CD14-positive monocyte (primary cell): ENCODE data around the gene QPCTL. TPM values are rescaled to one million over a fixed set of nuclear protein-coding genes. Genes with fewer than 3 reads are reported as not detected.

Experiments
- DNase-seq, 3 donors: peaks; one replicate each; pipeline ENCODE4 v3.0.0-alpha.2; 2011 to 2022
- H2AFZ ChIP-seq: 2 replicates; pipeline ENCODE4 v1.6.0; 2012; ENCODE audit warnings: mild to moderate bottlenecking, low read depth, low read length, inconsistent platforms; ENCODE audit not compliant: insufficient read depth, poor library complexity, severe bottlenecking
- H3K27ac ChIP-seq, 2 donors: 1 replicate in 1 of 2; 2 replicates in 1 of 2; pipeline ENCODE4 v1.5.1; 2012 to 2013; ENCODE audit warnings: low read length in 2 of 2, control low read depth in 1 of 2, inconsistent platforms in 1 of 2, low read depth in 1 of 2, mild to moderate bottlenecking in 1 of 2
- H3K27me3 ChIP-seq, 2 donors: one replicate each; pipeline versions ENCODE4 v1.6.0 to v1.6.1; 2011 to 2013; ENCODE audit warnings: low read length in 2 of 2; ENCODE audit not compliant: control insufficient read depth in 2 of 2, insufficient read depth in 2 of 2
- H3K36me3 ChIP-seq, 2 donors: replicated peaks in 1 of 2; 1 replicate in 1 of 2; 2 replicates in 1 of 2; pipeline versions ENCODE4 v1.5.1 to v1.6.1; 2012 to 2013; ENCODE audit warnings: low read length in 2 of 2, control low read depth in 1 of 2, inconsistent platforms in 1 of 2, mild to moderate bottlenecking in 1 of 2; ENCODE audit not compliant: insufficient read depth in 2 of 2, control insufficient read depth in 1 of 2
- H3K4me1 ChIP-seq, 2 donors: 1 replicate in 1 of 2; 2 replicates in 1 of 2; pipeline versions ENCODE4 v1.5.1 to v1.6.1; 2012 to 2013; ENCODE audit warnings: low read length in 2 of 2, control low read depth in 1 of 2, inconsistent platforms in 1 of 2, mild to moderate bottlenecking in 1 of 2, moderate library complexity in 1 of 2; ENCODE audit not compliant: insufficient read depth in 2 of 2, control insufficient read depth in 1 of 2
- H3K4me2 ChIP-seq: replicated peaks from 2 replicates; pipeline ENCODE3; 2012; ENCODE audit warnings: low read length, moderate library complexity, mild to moderate bottlenecking; ENCODE audit not compliant: poor library complexity, severe bottlenecking; ENCODE audit errors: extremely low read depth
- H3K4me3 ChIP-seq, 3 experiments: fragments of 200-600 bp in 1 of 3; sonication (generic) in 1 of 3; replicated peaks in 1 of 3; 1 replicate in 2 of 3; 2 replicates in 1 of 3; pipeline ENCODE4 v1.5.1; 2011 to 2013; ENCODE audit warnings: low read length in 3 of 3, mild to moderate bottlenecking in 3 of 3, control low read depth in 2 of 3, low read depth in 2 of 3, inconsistent platforms in 1 of 3, moderate library complexity in 1 of 3
- H3K79me2 ChIP-seq: 2 replicates; pipeline ENCODE4 v1.6.0; 2012; ENCODE audit warnings: mild to moderate bottlenecking, control low read depth, inconsistent platforms, low read length, moderate library complexity; ENCODE audit not compliant: insufficient read depth
- H3K9ac ChIP-seq: 2 replicates; pipeline ENCODE4 v1.6.0; 2017; ENCODE audit warnings: low read length, mild to moderate bottlenecking; ENCODE audit not compliant: insufficient read depth, poor library complexity, severe bottlenecking
- H3K9me3 ChIP-seq, 2 donors: replicated peaks in 1 of 2; 1 replicate in 1 of 2; 2 replicates in 1 of 2; pipeline versions ENCODE4 v1.5.1 to v1.6.1; 2012 to 2013; ENCODE audit warnings: low read length in 2 of 2, control low read depth in 1 of 2; ENCODE audit not compliant: control insufficient read depth in 1 of 2, insufficient read depth in 1 of 2
- H4K20me1 ChIP-seq: 2 replicates; pipeline ENCODE4 v1.6.0; 2012; ENCODE audit warnings: mild to moderate bottlenecking, low read length, control low read depth, moderate library complexity; ENCODE audit not compliant: insufficient read depth
- H3K27ac Mint-ChIP-seq, 7 donors: one replicate each; pipeline ENCODE4 v1.8.0; 2020; ENCODE audit warnings: mild to moderate bottlenecking in 7 of 7, mixed read lengths in 7 of 7, moderate library complexity in 6 of 7, inconsistent platforms in 2 of 7
- H3K27me3 Mint-ChIP-seq, 3 donors: one replicate each; pipeline ENCODE4 v1.8.0; 2021 to 2022; ENCODE audit warnings: low read depth in 3 of 3, mild to moderate bottlenecking in 3 of 3, mixed read lengths in 3 of 3, moderate library complexity in 3 of 3, inconsistent platforms in 1 of 3
- H3K36me3 Mint-ChIP-seq, 2 donors: one replicate each; pipeline ENCODE4 v1.8.0; 2020; ENCODE audit warnings: mixed read lengths in 2 of 2, inconsistent platforms in 1 of 2, mild to moderate bottlenecking in 1 of 2
- H3K4me1 Mint-ChIP-seq: one replicate; pipeline ENCODE4 v1.8.0; 2020; ENCODE audit warnings: mild to moderate bottlenecking, mixed read lengths
- H3K4me3 Mint-ChIP-seq, 2 donors: one replicate each; pipeline ENCODE4 v1.8.0; 2020; ENCODE audit warnings: mild to moderate bottlenecking in 2 of 2, mixed read lengths in 2 of 2, moderate library complexity in 1 of 2
- H3K9me3 Mint-ChIP-seq, 7 donors: one replicate each; pipeline ENCODE4 v1.8.0; 2020 to 2022; ENCODE audit warnings: mixed read lengths in 7 of 7, mild to moderate bottlenecking in 6 of 7, moderate library complexity in 6 of 7, inconsistent platforms in 2 of 7
- CTCF ChIP-seq: fragments of 200-600 bp; IDR thresholded peaks from one replicate; pipeline ENCODE4 v1.8.0; 2022; ENCODE audit warnings: antibody characterized with exemption, mild to moderate bottlenecking
- WGBS: methylation state at CpG from one replicate; pipeline ENCODE4 v1.1.5; 2013; ENCODE audit warnings: missing lambda C conversion rate; ENCODE audit not compliant: insufficient coverage; 5-methylcytosine and 5-hydroxymethylcytosine counted together
- intact Hi-C, 2 donors: fragments of 100-400 bp; cut with micrococcal nuclease; formaldehyde crosslinking; loops; one replicate each; pipeline versions ENCODE4 v1.15.0 to v1.15.1; 2023
- polyA plus RNA-seq, 3 donors: library from polyadenylated mRNA; depleted of rRNA in 1 of 3; unstranded in 2 of 3; stranded (reverse) in 1 of 3; fragments of 300-500 nt in 2 of 3; fragments of >200 nt in 1 of 3; fragmentation: Illumina TruSeq in 2 of 3; gene quantifications; 1 replicate in 2 of 3; 2 replicates in 1 of 3; pipeline ENCODE4 v1.2.3, GENCODE V29; 2012 to 2021

The QPCTL gene
- polyA plus RNA-seq, 3 donors = 0.46 to 3.0 (median 0.90) TPM

GRCh38 chr19:45710356-45711130 lies 18.1 kb downstream of the QPCTL start:
- Mint-ChIP-seq H3K36me3 (peaks cover 25 to 41% of the 10 kb centered on the region in 2 donors), H3K4me3 (no peak overlapping the region), H3K27me3 (peaks cover 0 to 3% (median 1%) of the 10 kb centered on the region in 3 donors), H3K27ac (peak overlapping the region in 1 of 7 donors; percentile 21), H3K9me3 (no peaks in the 10 kb centered on the region), H3K4me1 (peaks cover 3% of the 10 kb centered on the region)
- WGBS = 86% methylated on average over 1 of the region's 10 CpGs
- Histone ChIP-seq H3K79me2 (peaks cover 26% of the 10 kb centered on the region), H2AFZ (no peak overlapping the region), H3K27ac (no peak overlapping the region), H3K36me3 (peaks cover 21 to 28% of the 10 kb centered on the region in 2 donors), H3K9ac (no peak overlapping the region), H3K9me3 (no peaks in the 10 kb centered on the region), H3K4me2 (no peak overlapping the region), H4K20me1 (peaks cover 41% of the 10 kb centered on the region), H3K4me1 (no peaks in the 10 kb centered on the region), H3K27me3 (no peaks in the 10 kb centered on the region), H3K4me3 (no peak overlapping the region)
- DNase-seq = no peak
- intact Hi-C loops = no loop called here
- no peak for TF ChIP-seq CTCF

- H3K9me3 ChIP-seq = no peaks in the 10 kb centered on the region
- WGBS = 98% methylated on average over 67 of the region's 76 CpGs
- intact Hi-C loops = no loop called here
- no peak overlapping the region for H3K4me3 ChIP-seq
- Mint-ChIP-seq H3K4me3 (no peak overlapping the region), H3K27me3 (peaks cover 0 to 1% (median 0%) of the 10 kb centered on the region in 3 donors), H3K27ac (no peak overlapping the region), H3K36me3 (peaks cover 25 to 41% of the 10 kb centered on the region in 2 donors), H3K9me3 (no peaks in the 10 kb centered on the region), H3K4me1 (peaks cover 13% of the 10 kb centered on the region)
- peaks cover 41% of the 10 kb centered on the region for H3K79me2 ChIP-seq
- H3K27me3 ChIP-seq = no peaks in the 10 kb centered on the region
- H3K4me2 ChIP-seq = no peak overlapping the region
- DNase-seq = no peak
- no peak for TF ChIP-seq CTCF
- peaks cover 8 to 10% of the 10 kb centered on the region in 2 donors for H3K4me1 ChIP-seq
- H4K20me1 ChIP-seq = peaks cover 52% of the 10 kb centered on the region
- peaks cover 21 to 28% of the 10 kb centered on the region in 2 donors for H3K36me3 ChIP-seq
- H3K9ac ChIP-seq = no peak overlapping the region
- H3K27ac ChIP-seq = no peak overlapping the region
- no peak overlapping the region for H2AFZ ChIP-seq
Observed at GRCh38 chr19:45711851-45712698, 19.6 kb downstream of the QPCTL start.
